Right forelimb (tissue), 1 donor: ENCODE results near the gene TC2N.
"Not testable (repeated sequence)": the region's sequence is repeated elsewhere in the genome, so short reads cannot be mapped to it uniquely, and the experiment has no call there.

Experiments
- DNase-seq: peaks from one replicate; pipeline ENCODE4 v3.0.0-alpha.2; 2018

TC2N gene

GRCh38 chr14:91867316-91867988 lies at the start of gene TC2N:
TC2N (minus strand) TSS chr14:91867536; CDS start chr14:91813769, 53,767 bp downstream.
- no peak for DNase-seq

GRCh38 chr14:91912035-91912434 lies 44.7 kb upstream of the TC2N start:
- no peak for DNase-seq

GRCh38 chr14:91911474-91912032 lies 44.2 kb upstream of the TC2N start:
- DNase-seq = no peak

GRCh38 chr14:91910196-91910595 lies 42.9 kb upstream of the TC2N start:
- no peak for DNase-seq

- no peak for DNase-seq
Measured at GRCh38 chr14:91906374-91906773, 39.0 kb upstream of the TC2N start.

GRCh38 chr14:91904956-91905645 lies 37.8 kb upstream of the TC2N start:
- no peak for DNase-seq

- no peak for DNase-seq
Measured at GRCh38 chr14:91904483-91904882, 37.1 kb upstream of the TC2N start.

GRCh38 chr14:91903070-91903469 lies 35.7 kb upstream of the TC2N start:
- no peak for DNase-seq

- DNase-seq = no peak
Measured at GRCh38 chr14:91902336-91902735, 35.0 kb upstream of the TC2N start.

GRCh38 chr14:91901449-91902226 lies 34.3 kb upstream of the TC2N start:
- DNase-seq = no peak

- no peak for DNase-seq
Measured at GRCh38 chr14:91899806-91900205, 32.5 kb upstream of the TC2N start.

- DNase-seq = no peak
Measured at GRCh38 chr14:91899213-91899612, 31.9 kb upstream of the TC2N start.

- DNase-seq = peak; percentile 67
Measured at GRCh38 chr14:91898372-91898771, 31.0 kb upstream of the TC2N start.

GRCh38 chr14:91897716-91898115 lies 30.4 kb upstream of the TC2N start:
- not testable (repeated sequence) for DNase-seq

GRCh38 chr14:91897106-91897701 lies 29.9 kb upstream of the TC2N start:
- DNase-seq = no peak

GRCh38 chr14:91896419-91896818 lies 29.1 kb upstream of the TC2N start:
- no peak for DNase-seq

- DNase-seq = no peak
Measured at GRCh38 chr14:91893669-91894068, 26.3 kb upstream of the TC2N start.

- no peak for DNase-seq
Measured at GRCh38 chr14:91893007-91893406, 25.7 kb upstream of the TC2N start.

- peak; percentile 77 for DNase-seq
Measured at GRCh38 chr14:91891721-91892220, 24.4 kb upstream of the TC2N start.

- no peak for DNase-seq
Measured at GRCh38 chr14:91891101-91891500, 23.8 kb upstream of the TC2N start.

GRCh38 chr14:91890291-91890749 lies 23.0 kb upstream of the TC2N start:
- no peak for DNase-seq

GRCh38 chr14:91889477-91890211 lies 22.3 kb upstream of the TC2N start:
- no peak for DNase-seq
